Activated CD8-positive, alpha-beta memory T cell treated with anti-CD3 and anti-CD28 coated beads, Interleukin-2, amount 50 U/mL, for 1 hour (primary cell): ENCODE measurements around the gene CNTNAP3.
"Not testable (repeated sequence)": the region's sequence is repeated elsewhere in the genome, so short reads cannot be mapped to it uniquely, and the experiment has no call there.

Experiments used
- DNase-seq: peaks from one replicate; pipeline ENCODE4 v3.0.0-alpha.2; 2020; ENCODE audit errors: extremely low read depth

CNTNAP3 gene

GRCh38 chr9:39287980-39288379 lies at the start of gene CNTNAP3:
CNTNAP3 (minus strand) TSS chr9:39288167; CDS start chr9:39288064, 103 bp downstream.
- DNase-seq: not testable (repeated sequence)

- DNase-seq: not testable (repeated sequence)
Measured at GRCh38 chr9:39279995-39280394, 8.0 kb downstream of the CNTNAP3 start.

- not testable (repeated sequence) for DNase-seq
Measured at GRCh38 chr9:39242513-39242912, 45.5 kb downstream of the CNTNAP3 start.

DNA sequence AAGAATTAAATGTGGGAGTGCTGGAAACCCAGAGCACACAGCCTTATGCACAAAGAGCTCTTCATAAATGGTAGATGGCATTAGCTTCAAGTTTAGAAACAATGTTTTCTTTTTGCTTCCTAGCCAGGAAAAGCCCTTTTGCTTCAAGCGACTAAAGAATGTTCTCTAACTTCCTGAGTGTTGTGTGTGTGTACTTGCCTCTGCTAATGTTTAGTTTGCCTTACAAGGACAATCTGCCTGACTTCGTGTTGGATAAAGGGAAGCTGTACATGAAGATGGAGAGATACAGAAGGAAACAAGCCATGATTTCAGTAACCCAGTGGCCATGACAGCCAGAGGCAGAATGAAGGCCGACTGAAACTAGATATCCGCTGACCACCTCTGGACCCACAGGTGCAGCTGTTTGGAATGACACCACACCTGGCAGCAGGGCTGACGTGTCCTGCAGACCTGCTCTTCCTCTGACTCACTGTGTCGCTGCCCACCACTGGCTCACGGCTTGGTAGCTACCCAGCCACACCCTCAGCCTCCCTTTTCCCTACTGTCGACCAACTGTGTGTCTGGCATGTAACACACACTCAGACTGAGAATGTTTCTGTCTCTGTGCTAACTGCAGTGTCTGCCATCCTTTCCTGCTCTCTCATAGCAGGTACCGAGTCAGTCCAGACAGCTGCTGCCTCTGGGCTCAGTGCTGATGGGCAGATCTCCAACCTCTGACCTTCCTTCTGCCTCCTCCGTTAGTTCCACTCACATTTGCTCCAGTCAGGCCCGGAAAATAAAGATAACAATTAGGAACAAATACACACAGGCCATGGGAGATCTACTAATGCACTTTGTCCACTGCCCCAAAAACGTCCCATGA lies 55.6 kb downstream of the CNTNAP3 start:
- not testable (repeated sequence) for DNase-seq

DNA sequence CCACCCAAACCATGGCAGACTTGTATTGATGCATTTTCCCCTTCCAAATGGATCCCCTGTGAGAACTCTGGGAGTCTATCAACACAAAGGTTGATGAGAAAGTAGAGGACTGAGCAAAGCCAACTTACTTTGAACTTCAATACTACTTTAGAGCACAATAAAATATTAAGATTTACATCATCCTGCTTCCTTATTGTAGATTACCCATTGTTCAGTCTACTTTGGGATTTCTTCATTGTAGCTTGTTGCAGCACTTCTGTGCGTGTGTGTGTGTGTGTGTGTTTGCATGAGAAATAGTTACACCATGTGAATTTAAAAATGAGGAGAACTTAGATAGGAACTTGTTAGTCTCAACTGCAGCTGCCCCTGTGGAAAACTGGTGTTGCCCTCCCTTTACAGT lies 72.0 kb downstream of the CNTNAP3 start:
- not testable (repeated sequence) for DNase-seq

- DNase-seq: not testable (repeated sequence)
Measured at GRCh38 chr9:39209773-39210172, 78.2 kb downstream of the CNTNAP3 start.

DNA sequence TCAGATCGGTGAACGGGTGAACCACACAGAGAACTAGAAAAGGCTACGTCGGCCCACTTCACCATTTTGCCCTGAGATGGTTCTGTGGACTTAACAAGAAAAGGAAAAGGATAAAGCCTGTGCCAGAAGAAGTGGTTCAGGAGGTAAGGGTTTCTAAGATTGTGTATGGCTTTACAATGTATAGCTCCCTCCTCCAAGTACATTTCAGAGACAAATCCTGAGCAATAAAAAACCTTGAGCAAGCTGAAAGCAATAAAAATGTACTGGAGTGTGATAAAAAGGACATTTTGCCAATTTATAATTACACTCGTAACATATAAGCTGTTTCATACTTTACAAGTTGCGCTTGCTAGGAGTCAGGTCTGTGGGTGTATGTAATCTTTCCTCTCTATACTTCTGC lies 81.3 kb downstream of the CNTNAP3 start:
- DNase-seq: not testable (repeated sequence)

GRCh38 chr9:39205842-39206241 lies 82.1 kb downstream of the CNTNAP3 start:
- not testable (repeated sequence) for DNase-seq

DNA sequence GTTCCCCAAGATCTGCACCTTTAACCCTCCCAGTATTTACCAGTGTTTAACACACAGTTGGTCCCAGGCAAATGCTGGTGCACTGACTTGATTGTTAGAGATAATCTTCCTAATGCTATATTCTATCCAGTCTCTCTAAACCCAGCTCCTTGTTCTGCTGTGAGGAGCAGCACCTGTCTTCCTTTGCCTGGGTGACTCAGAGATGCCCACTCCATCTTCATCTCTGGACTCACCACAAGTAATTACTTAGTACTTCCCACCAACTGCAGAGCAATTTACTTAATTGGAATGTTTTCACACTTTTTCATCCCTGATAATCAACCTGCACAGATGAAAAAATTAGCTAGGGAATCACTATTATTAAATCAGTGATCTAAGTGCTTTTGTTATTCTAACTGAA lies 87.6 kb downstream of the CNTNAP3 start:
- not testable (repeated sequence) for DNase-seq

DNA sequence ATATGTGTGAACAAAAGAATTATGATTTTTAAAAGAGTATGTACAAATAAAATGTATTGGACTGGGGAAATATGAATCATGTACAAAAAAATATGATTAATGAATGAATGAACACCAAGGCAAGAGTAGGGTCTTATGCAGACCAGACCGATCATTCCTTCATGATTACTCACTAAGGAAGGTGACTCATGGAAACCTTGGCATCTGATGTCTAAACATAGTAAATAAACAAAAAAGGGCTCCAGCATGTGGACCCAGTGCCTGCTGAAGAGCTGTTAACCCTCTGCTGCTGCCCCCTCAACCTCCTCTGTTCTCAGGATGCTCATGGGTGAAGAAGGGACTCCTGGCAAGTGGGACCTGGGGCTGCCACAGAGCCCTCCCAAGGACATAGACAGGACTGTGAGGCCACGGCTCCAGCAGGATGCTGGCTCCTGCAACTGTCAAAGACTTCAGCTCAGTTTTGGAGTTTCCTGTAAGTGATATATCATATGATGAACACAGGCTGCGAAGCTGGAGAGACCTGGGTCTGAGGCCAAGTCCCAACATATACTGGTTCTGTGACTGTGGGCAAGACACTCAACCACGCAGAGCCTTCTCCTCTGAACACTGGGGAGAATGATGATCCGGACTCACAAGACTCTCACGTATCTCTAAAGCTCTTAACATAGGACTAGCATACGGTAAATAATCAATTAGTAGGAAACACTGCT lies 89.8 kb downstream of the CNTNAP3 start:
- not testable (repeated sequence) for DNase-seq

- DNase-seq: not testable (repeated sequence)
Measured at GRCh38 chr9:39171370-39171769, 116.6 kb downstream of the CNTNAP3 start.

GRCh38 chr9:39157714-39158113 lies 130.3 kb downstream of the CNTNAP3 start:
- DNase-seq: not testable (repeated sequence)

DNA sequence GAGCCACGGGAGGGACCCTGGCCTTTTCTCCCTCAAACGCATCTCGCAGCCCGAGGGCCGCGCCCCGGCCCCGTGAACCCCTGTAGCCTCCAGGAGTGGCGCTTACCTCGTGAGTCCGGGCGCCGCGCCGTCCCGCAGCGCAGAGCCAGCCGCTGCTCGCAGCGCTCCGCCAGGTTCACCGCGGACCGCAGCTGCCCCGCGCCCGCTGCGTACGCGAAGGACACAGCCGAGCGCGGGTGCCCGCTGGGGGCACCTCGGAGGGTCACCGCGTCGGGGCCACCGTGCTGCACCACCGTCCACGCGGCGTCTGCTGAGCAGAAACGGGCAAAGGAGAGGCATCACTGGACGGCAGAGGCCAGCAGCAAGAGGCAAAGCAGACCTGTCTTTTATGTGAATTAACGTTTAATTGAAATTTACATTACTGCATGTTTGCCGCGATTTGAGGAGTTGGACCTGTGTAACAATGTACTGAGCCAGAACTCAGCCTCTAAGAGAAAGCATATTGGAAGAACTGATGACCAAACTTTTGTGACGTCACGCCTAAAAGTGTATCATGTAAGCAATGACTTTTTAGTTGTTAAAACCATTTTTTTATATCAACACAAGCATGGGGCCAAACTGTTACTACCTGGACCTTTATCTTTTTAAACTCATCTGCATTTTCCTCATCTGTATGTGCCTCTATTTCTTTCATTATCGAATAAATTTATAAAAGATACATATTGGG lies 155.0 kb downstream of the CNTNAP3 start:
- DNase-seq: not testable (repeated sequence)

- DNase-seq: not testable (repeated sequence)
Measured at GRCh38 chr9:39121401-39121800, 166.6 kb downstream of the CNTNAP3 start.

GRCh38 chr9:39111746-39112145 lies 176.2 kb downstream of the CNTNAP3 start:
- DNase-seq: not testable (repeated sequence)

DNA sequence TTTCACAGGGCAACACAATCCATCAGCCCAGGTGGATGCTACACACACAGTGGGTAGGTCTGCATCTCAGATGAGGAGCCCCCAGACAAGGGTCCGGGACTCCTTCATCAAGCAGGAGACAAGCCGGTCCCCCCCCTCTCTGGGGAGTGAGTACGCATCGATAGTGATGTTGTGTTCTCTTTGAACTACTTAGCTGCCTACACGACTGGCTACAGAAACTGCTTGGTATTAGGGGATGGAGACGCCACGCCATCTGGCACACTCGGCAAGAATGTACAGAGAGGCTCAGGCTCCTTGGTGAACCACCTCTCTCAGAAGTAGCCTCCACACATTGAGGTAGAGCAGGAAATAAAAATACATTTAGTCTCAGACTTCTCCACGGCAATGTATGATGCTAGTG lies 179.8 kb downstream of the CNTNAP3 start:
- DNase-seq: no peak

DNA sequence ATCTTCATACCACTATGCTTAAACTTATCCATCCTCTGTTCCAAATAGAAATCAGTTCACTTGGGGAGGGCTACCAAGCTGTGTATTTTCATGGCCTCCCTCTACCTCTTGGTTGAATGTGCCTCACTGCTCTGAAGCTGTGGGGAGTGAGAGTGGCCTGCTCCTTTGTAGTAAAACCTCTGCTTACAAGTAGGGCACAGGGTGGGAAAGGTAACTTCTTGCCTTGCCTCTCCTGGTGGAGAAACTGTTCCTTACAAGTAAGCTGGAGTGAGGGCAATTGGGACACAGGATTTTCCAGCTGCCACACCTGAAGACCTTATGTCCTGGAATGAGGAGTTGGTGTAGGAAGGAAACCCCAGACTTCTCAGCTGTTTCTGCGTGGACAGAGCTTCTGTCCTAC lies 190.8 kb downstream of the CNTNAP3 start:
- DNase-seq: not testable (repeated sequence)

- not testable (repeated sequence) for DNase-seq
Measured at GRCh38 chr9:39085311-39085710, 202.7 kb downstream of the CNTNAP3 start.

- not testable (repeated sequence) for DNase-seq
Measured at GRCh38 chr9:39082574-39082973, 205.4 kb downstream of the CNTNAP3 start.

DNA sequence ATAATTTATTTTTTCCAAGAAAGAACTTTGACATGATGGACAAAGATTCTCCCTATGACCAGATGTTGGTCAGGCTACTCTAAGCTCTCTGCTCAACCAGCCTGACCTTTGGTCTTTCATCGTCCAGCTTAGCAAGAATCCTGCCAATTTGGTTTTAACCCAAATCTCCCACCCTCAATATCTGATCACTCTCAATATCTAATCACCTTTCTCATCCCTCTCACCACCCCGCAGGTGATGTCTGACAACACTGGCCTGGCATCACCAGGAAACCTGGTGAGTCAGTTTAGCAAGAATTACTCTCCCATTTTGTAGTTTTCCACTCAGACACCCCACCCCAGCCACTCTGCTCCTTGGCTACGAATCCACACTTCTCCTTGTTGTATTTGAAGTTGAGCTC lies 207.9 kb downstream of the CNTNAP3 start:
- DNase-seq: not testable (repeated sequence)

DNA sequence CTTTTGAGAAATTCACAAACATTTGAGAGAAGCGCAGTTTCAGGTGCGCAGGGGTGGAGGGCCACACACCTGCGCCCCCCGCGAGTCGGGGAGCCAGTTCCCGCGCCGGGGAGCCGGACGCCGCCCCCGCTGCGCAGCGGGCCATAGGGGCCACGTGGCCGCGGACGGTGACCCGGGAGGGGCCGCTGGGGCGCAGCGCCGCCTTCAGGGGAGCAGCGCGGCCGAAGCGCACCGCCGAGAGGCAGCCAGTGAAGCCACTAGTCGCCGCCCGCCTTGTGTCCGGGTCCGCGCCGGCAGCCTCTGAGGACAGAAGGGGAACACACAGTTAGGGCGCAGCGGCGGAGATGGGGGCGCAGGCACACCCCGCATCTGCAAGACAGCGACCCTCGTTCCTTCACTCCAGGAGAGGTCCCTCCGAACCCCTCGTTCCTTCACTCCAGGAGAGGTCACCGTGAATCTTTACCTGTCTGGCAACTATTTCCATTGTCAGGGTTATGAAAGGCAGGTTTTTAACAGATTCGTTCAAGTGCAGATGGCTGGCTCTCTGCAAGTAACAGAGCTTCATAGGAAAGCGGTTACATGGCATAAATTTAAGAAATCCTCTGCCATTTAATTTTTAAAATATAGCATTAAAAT lies 209.2 kb downstream of the CNTNAP3 start:
- DNase-seq: not testable (repeated sequence)
